Measurements from ENCODE around the gene GOLGA6L2. TPM values are rescaled to one million over a fixed set of nuclear protein-coding genes. Genes with fewer than 3 reads are reported as not detected.
"Not testable (repeated sequence)": the region's sequence is repeated elsewhere in the genome, so short reads cannot be mapped to it uniquely, and the experiment has no call there.

GOLGA6L2 gene
- polyA plus RNA-seq, 1 donor = not detected

DNA sequence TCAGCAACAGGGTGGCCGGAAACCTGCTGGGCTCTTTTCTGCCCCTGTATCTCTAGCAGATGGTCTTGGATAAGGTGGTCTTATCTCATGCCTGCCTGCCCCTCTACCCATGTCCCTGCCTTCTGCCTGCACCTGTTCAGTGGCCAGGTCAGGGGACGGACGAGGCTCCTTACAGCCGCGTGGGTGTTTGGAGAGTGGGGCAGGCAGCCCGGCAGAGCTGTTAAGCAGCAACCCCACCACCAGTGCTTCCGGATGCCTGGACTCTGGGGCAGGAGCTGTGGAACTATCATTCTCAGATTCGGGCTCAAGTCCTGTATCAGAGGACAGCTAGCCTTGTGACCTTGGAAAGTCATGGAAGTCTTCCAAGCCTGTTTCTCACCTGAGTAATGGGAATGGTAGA lies 21.7 kb downstream of the GOLGA6L2 start:
- H3K36me3 ChIP-seq (ENCODE audit: control insufficient read depth, insufficient read depth, low read length); H3K4me3 ChIP-seq (ENCODE audit: low read length); DNase-seq; H3K27me3 ChIP-seq (ENCODE audit: control insufficient read depth, insufficient read depth, low read length); H3K9me3 ChIP-seq (ENCODE audit: control insufficient read depth, low read depth, low read length); H3K4me1 ChIP-seq (ENCODE audit: control insufficient read depth, insufficient read depth, low read length); H3K27ac ChIP-seq (ENCODE audit: low read length): not testable (repeated sequence)
- WGBS (ENCODE audit: insufficient coverage, low lambda C conversion rate) = no CpG with 5 or more reads among the region's 8 CpGs

DNA sequence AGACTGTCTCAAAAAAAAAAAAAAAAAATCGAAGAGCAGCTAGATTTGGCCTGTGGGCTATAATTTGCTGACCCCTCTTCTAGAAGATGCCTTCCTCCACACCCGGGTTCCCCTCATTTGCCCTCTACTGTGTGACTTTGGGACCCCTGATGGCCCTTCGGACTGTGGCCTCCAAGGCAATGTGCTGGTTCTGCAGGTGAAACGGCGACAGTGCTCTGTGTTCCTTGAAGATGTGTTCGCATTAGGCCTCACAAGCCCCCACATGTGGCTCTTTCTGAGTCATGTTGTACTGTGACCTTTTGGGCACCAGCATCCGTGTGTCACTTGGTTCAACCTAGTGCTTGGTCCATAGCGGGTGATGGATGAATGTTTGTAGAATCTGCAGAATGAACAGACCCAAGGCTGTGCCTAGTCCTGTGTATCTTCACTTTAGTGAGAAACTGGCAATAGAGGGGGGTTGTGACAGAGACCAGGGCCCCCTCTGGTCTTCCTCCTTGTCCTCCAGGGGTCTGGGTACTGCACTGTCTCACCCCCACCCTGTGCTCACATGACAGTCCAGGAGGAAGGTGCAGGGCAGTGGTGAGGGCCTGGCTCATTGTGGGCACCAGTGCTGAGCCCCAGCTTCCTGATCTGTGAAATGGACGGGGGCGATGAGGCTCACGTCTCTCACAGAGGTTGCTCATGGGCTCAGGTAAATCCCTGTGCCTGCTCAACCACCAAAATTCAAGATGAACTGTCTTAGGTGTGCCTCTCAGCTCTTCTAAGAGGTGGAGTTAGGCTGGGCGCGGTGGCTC lies 22.7 kb downstream of the GOLGA6L2 start:
- Histone ChIP-seq H3K36me3 (ENCODE audit: control insufficient read depth, insufficient read depth, low read length) (no peaks in the 10 kb centered on the region), H3K4me3 (ENCODE audit: low read length) (no peak overlapping the region), H3K27ac (ENCODE audit: low read length) (no peak overlapping the region), H3K9me3 (ENCODE audit: control insufficient read depth, low read depth, low read length) (no peaks in the 10 kb centered on the region), H3K27me3 (ENCODE audit: control insufficient read depth, insufficient read depth, low read length) (no peaks in the 10 kb centered on the region), H3K4me1 (ENCODE audit: control insufficient read depth, insufficient read depth, low read length) (no peaks in the 10 kb centered on the region)
- WGBS (ENCODE audit: insufficient coverage, low lambda C conversion rate) = no CpG with 5 or more reads among the region's 13 CpGs
- no peak for DNase-seq

DNA sequence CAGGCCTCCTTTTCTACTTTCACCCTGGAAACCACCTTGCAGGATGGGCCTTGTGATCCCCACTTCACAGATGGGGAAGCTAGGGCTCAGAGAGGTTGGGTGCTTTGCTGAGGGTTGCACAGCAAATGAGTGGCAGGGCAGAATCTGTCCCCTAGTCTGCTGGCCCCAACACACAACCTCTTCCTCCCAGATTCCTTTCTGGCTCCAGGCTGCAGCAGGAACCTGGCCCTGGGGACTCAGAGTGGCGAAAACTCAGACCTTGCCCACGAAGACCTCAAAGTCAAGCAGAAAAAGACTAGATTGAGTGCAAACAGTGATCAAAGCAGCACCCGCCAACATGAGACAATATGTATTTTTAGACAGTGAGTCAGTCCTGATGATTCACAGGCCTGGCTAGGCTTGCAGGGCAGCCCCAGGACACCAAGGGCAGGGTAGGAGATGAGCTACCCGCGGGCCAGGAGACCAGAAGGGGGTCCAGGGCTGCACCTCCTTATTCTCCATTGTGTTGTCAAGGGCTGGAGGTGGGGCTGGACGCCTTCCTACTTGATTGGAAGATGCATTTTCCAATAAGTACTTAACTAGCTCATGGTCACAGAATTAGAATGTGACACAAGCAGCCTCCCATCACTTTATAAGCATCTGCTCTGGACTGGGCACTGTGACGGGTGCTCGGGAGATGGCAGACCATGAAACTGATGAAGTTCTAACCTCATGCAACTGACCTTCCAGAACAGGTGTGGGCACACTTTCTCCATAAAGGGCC lies 23.9 kb downstream of the GOLGA6L2 start:
- no peaks in the 10 kb centered on the region for H3K4me1 ChIP-seq (ENCODE audit: control insufficient read depth, insufficient read depth, low read length)
- no peaks in the 10 kb centered on the region for H3K36me3 ChIP-seq (ENCODE audit: control insufficient read depth, insufficient read depth, low read length)
- H3K4me3 ChIP-seq (ENCODE audit: low read length) = no peak overlapping the region
- no peaks in the 10 kb centered on the region for H3K9me3 ChIP-seq (ENCODE audit: control insufficient read depth, low read depth, low read length)
- WGBS (ENCODE audit: insufficient coverage, low lambda C conversion rate) = no CpG with 5 or more reads among the region's 8 CpGs
- H3K27me3 ChIP-seq (ENCODE audit: control insufficient read depth, insufficient read depth, low read length) = no peaks in the 10 kb centered on the region
- H3K27ac ChIP-seq (ENCODE audit: low read length) = no peak overlapping the region
- no peak for DNase-seq

GRCh38 chr15:23422099-23422945 lies 24.7 kb downstream of the GOLGA6L2 start:
- 100% methylated on average over 2 of the region's 18 CpGs for WGBS (ENCODE audit: insufficient coverage, low lambda C conversion rate)
- H3K27me3 ChIP-seq (ENCODE audit: control insufficient read depth, insufficient read depth, low read length) = no peaks in the 10 kb centered on the region
- H3K36me3 ChIP-seq (ENCODE audit: control insufficient read depth, insufficient read depth, low read length) = no peaks in the 10 kb centered on the region
- no peak overlapping the region for H3K4me3 ChIP-seq (ENCODE audit: low read length)
- no peak for DNase-seq
- no peak overlapping the region for H3K27ac ChIP-seq (ENCODE audit: low read length)
- no peaks in the 10 kb centered on the region for H3K9me3 ChIP-seq (ENCODE audit: control insufficient read depth, low read depth, low read length)
- no peaks in the 10 kb centered on the region for H3K4me1 ChIP-seq (ENCODE audit: control insufficient read depth, insufficient read depth, low read length)

DNA sequence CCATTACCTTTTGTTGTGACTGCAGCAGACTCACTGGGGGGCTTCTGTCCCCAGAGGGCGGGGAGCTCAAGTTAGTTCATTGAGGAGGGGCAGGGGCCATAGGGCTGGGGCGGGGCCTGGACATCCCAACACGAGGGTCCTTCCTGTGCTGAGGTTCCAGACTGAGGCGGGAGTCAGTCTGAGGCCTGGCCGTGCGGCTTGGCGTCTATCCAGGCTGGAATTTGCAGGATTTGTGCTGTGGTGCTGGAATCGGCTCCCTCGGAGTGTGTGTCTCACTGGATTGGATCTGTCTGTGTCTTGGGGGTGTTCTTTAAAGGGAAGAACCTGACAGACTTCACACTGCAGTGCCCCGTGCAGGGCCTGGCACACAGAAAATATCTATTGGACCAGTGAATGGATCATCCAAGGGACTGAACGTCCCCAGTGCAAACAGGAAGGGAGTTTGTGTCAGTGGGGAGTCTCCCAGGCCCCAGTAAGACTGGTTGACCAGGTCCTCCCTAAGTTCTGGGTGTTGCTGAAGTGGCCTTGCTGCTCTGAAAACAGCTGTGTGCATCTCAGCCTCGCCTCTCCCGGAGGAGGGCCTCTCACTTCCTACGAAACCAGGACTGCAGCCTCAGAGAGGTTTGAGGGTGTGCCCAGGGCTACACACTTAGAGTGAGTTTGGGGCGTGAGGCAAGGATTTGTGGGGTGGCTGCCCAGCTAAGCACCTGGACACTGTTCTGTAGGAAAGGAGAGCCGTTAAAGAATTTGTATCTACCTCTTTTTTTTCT lies 26.1 kb downstream of the GOLGA6L2 start:
- no CpG with 5 or more reads among the region's 16 CpGs for WGBS (ENCODE audit: insufficient coverage, low lambda C conversion rate)
- Histone ChIP-seq H3K4me1 (ENCODE audit: control insufficient read depth, insufficient read depth, low read length) (no peaks in the 10 kb centered on the region), H3K4me3 (ENCODE audit: low read length) (no peak overlapping the region), H3K36me3 (ENCODE audit: control insufficient read depth, insufficient read depth, low read length) (no peaks in the 10 kb centered on the region), H3K9me3 (ENCODE audit: control insufficient read depth, low read depth, low read length) (peaks cover 6% of the 10 kb centered on the region), H3K27me3 (ENCODE audit: control insufficient read depth, insufficient read depth, low read length) (no peaks in the 10 kb centered on the region), H3K27ac (ENCODE audit: low read length) (no peak overlapping the region)
- DNase-seq = no peak

- DNase-seq = no peak
- Histone ChIP-seq H3K36me3 (ENCODE audit: control insufficient read depth, insufficient read depth, low read length) (no peaks in the 10 kb centered on the region), H3K4me3 (ENCODE audit: low read length) (no peak overlapping the region), H3K4me1 (ENCODE audit: control insufficient read depth, insufficient read depth, low read length) (no peaks in the 10 kb centered on the region), H3K27ac (ENCODE audit: low read length) (no peak overlapping the region), H3K9me3 (ENCODE audit: control insufficient read depth, low read depth, low read length) (peaks cover 6% of the 10 kb centered on the region), H3K27me3 (ENCODE audit: control insufficient read depth, insufficient read depth, low read length) (no peaks in the 10 kb centered on the region)
- WGBS (ENCODE audit: insufficient coverage, low lambda C conversion rate) = no CpG with 5 or more reads among the region's 43 CpGs
These were observed 30.4 kb downstream of the GOLGA6L2 start for GRCh38 chr15:23416349-23417276.

DNA sequence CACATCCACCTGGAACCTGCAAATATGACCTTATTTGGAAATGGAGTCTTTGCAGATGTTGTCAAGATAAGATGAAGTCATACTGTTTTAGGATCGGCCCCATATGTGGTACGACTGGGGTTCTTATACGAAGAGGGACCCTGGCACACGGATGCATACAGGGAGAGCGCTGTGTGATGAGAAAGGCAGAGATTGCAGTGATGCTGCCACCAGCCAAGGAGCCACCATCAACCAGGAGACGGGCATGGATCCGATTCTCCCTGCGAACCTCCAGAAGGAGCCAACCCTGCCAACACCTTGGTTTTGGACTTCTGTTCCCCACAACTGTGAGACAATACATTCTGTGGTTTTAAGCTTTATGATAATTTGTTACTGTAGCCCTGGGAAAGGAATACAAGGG lies 31.2 kb downstream of the GOLGA6L2 start:
- WGBS (ENCODE audit: insufficient coverage, low lambda C conversion rate) = no CpG with 5 or more reads among the region's 8 CpGs
- H3K27me3 ChIP-seq (ENCODE audit: control insufficient read depth, insufficient read depth, low read length) = not testable (repeated sequence)

GRCh38 chr15:23415321-23415865 lies 31.6 kb downstream of the GOLGA6L2 start:
- WGBS (ENCODE audit: insufficient coverage, low lambda C conversion rate) = 60% methylated on average over 1 of the region's 8 CpGs
- no peaks in the 10 kb centered on the region for H3K27me3 ChIP-seq (ENCODE audit: control insufficient read depth, insufficient read depth, low read length)
- no peak for DNase-seq
- H3K4me1 ChIP-seq (ENCODE audit: control insufficient read depth, insufficient read depth, low read length) = no peaks in the 10 kb centered on the region
- H3K27ac ChIP-seq (ENCODE audit: low read length) = no peak overlapping the region
- no peaks in the 10 kb centered on the region for H3K36me3 ChIP-seq (ENCODE audit: control insufficient read depth, insufficient read depth, low read length)
- H3K9me3 ChIP-seq (ENCODE audit: control insufficient read depth, low read depth, low read length) = peaks cover 6% of the 10 kb centered on the region
- H3K4me3 ChIP-seq (ENCODE audit: low read length) = no peak overlapping the region

More for the DNA sequence above, 31.2 kb downstream of the GOLGA6L2 start:
- not testable (repeated sequence) for H3K4me1 ChIP-seq (ENCODE audit: control insufficient read depth, insufficient read depth, low read length); H3K9me3 ChIP-seq (ENCODE audit: control insufficient read depth, low read depth, low read length); H3K36me3 ChIP-seq (ENCODE audit: control insufficient read depth, insufficient read depth, low read length); DNase-seq; H3K27ac ChIP-seq (ENCODE audit: low read length); H3K4me3 ChIP-seq (ENCODE audit: low read length)
